Duodenal mucosa (tissue), 2 donors: ENCODE results near the gene XIRP1.

ENCODE experiments used
- H3K27ac ChIP-seq: one replicate; pipeline ENCODE4 v1.7.0; 2013; ENCODE audit warnings: low read depth, low read length
- H3K27me3 ChIP-seq, 2 donors: one replicate each; pipeline ENCODE4 v1.7.0; 2013; ENCODE audit warnings: low read length in 2 of 2, control low read depth in 1 of 2; ENCODE audit not compliant: insufficient read depth in 2 of 2, control insufficient read depth in 1 of 2
- H3K36me3 ChIP-seq, 2 donors: one replicate each; pipeline ENCODE4 v1.7.0; 2013; ENCODE audit warnings: low read length in 2 of 2, control low read depth in 1 of 2; ENCODE audit not compliant: insufficient read depth in 2 of 2, control insufficient read depth in 1 of 2
- H3K4me1 ChIP-seq, 2 donors: one replicate each; pipeline ENCODE4 v1.7.0; 2013; ENCODE audit warnings: low read length in 2 of 2, control low read depth in 1 of 2; ENCODE audit not compliant: insufficient read depth in 2 of 2, control insufficient read depth in 1 of 2
- H3K4me3 ChIP-seq, 2 donors: one replicate each; pipeline ENCODE4 v1.7.0; 2013; ENCODE audit warnings: low read length in 2 of 2, low read depth in 1 of 2
- H3K9ac ChIP-seq, 2 donors: one replicate each; pipeline ENCODE4 v1.7.0; 2013; ENCODE audit warnings: low read length in 2 of 2, low read depth in 1 of 2
- H3K9me3 ChIP-seq, 2 donors: one replicate each; pipeline ENCODE4 v1.7.0; 2013; ENCODE audit warnings: low read length in 2 of 2, control low read depth in 1 of 2; ENCODE audit not compliant: control insufficient read depth in 1 of 2

The XIRP1 gene

DNA sequence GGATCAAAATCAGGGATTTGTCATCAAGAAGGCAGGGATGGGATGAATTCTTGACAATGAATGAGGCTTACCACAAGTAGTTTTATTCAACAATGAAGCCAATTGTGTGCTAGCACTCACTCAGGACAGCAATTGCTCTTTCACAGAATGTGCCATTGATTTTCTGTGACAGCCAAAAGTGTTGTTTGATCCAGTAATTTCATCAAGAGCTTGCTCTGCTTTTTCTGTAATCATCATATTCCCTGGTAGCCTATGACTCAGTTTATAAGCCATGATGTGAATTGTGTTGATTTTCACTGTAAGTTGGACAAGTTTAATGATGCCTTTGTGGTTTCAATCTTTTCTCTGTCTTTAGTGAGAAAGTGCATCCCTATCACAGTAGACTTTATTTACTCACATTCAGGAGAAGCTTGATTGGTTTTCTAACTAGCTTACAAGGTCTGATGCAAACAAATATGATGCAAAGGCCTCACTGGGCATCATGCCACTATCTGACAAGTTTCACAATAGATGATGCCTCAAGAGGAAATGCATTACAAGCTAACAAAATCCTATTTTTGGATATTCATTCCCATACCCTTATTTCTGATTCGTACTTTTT lies 25.4 kb downstream of the XIRP1 start:
- Histone ChIP-seq H3K9me3 (no peaks in the 10 kb centered on the region), H3K4me1 (no peaks in the 10 kb centered on the region), H3K4me3 (no peak overlapping the region), H3K36me3 (no peaks in the 10 kb centered on the region), H3K27me3 (no peaks in the 10 kb centered on the region), H3K9ac (no peak overlapping the region), H3K27ac (no peak overlapping the region)

DNA sequence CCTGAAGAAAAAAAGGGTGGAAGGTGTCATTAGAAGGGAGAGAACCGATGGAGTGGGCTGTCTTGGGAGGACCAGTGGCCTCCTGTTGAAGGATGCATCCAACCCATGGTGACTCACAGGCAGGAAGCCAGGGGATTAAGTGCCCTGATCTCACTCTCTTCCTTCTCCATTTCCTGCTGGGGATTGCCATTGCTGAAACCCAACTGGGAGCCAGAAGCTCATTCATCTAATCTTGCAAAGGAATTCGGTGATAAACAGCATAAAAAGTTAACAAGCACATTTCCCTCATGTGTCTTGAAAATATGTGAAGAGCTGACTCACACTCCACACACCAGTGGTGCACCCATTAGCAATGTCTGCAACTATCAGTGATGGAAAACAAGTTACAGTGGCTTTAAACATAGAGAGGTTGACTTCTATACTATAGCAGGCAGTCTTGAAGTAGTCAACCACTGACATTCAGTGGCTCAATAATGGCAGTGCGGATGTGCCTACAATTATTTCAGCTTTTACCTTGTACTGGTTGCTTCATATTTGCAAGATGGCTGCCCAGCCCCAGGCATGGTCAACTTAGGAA lies 26.2 kb downstream of the XIRP1 start:
- Histone ChIP-seq H3K9me3 (no peaks in the 10 kb centered on the region), H3K4me1 (no peaks in the 10 kb centered on the region), H3K4me3 (no peak overlapping the region), H3K27ac (peak overlapping the region; percentile 2), H3K36me3 (no peaks in the 10 kb centered on the region), H3K9ac (no peak overlapping the region), H3K27me3 (no peaks in the 10 kb centered on the region)

DNA sequence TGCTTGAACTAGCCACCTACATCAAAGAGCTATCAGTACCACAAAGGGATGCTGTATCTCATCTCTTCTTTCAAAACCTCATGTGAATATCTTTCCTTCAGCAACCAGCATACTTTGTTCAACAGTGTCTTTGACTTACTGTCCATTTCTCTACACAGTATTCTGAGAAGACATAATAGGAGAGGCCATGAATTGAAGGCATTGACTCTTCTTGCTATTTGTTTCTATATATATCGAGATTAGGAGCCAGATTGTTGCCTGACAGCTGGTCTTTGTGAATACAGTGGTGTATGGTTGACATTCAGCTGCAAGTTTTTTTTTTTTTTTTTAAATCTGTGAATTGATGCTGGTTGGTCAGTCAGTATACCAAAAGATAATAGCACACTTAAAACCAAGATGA lies 26.9 kb downstream of the XIRP1 start:
- Histone ChIP-seq H3K27me3 (no peaks in the 10 kb centered on the region), H3K4me1 (no peaks in the 10 kb centered on the region), H3K4me3 (no peak overlapping the region), H3K9me3 (no peaks in the 10 kb centered on the region), H3K27ac (no peak overlapping the region), H3K9ac (no peak overlapping the region), H3K36me3 (no peaks in the 10 kb centered on the region)

DNA sequence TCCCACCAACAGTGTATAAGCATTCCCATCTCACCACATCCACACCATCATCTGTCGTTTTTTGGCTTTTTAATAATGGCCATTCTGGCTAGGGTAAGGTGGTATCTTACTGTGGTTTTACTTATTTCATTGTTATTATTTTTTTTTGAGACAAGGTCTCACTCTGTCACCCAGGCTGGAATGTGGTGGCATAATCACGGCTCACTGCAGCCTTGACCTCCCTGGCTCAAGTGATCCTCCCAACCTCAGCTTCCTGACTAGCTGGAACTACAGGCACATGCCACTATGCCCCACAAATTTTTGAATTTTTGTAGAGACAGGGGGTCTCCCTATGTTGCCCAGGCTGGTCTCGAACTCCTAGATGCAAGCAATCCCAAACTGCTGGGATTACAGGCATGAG lies 28.0 kb downstream of the XIRP1 start:
- Histone ChIP-seq H3K9ac (no peak overlapping the region), H3K27me3 (no peaks in the 10 kb centered on the region), H3K27ac (no peak overlapping the region), H3K4me1 (no peaks in the 10 kb centered on the region), H3K36me3 (no peaks in the 10 kb centered on the region), H3K4me3 (no peak overlapping the region), H3K9me3 (no peaks in the 10 kb centered on the region)

DNA sequence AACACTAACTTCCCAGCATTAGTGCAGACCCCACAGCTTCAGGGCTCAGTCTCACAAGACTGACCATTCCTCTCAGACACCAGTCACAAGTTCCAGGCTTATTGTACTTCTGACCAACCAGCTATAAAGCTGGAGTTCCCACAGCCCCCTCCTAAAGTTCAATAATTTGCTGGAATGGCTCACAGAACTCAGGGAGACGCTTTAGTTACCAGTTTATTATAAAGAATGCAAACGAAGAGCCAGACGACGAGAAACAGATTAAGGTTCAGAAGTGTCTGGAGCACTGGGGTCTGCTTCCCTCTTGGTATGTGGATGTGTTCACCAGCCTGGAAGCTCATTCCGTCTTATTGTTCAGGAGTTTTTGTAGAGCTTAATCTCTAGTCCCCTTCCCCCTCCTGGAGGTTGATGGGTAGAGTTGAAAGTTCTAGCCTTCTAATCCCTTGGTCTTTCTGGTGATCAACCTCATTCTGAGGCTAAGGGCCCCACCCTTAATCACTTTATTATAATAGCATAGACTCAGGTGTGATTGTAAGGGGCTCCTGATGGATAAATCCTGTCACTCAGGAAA lies 34.2 kb downstream of the XIRP1 start:
- Histone ChIP-seq H3K27me3 (no peaks in the 10 kb centered on the region), H3K4me1 (peaks cover 21 to 24% of the 10 kb centered on the region in 2 donors), H3K27ac (no peak overlapping the region), H3K9ac (no peak overlapping the region), H3K36me3 (no peaks in the 10 kb centered on the region), H3K9me3 (no peaks in the 10 kb centered on the region), H3K4me3 (no peak overlapping the region)

DNA sequence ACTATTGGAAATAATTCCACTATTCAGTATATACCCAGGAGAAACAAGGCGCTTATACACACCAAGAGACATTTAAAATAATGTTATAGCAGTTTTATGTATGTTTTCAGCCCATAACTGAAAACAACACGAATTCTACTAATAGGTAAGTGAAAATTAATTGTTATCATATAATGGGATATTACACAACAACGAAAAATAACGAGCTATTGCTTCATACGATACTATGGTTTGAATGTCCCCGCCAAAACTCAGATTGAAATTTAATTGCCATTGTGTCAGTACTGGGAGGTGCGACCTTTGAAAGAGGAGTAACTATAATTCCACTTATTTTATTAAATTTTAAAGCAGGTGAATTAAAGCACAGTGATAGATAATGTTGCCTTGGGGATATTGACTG lies 35.0 kb downstream of the XIRP1 start:
- Histone ChIP-seq H3K27me3 (no peaks in the 10 kb centered on the region), H3K27ac (no peak overlapping the region), H3K9ac (no peak overlapping the region), H3K4me3 (no peak overlapping the region), H3K4me1 (peaks cover 21 to 24% of the 10 kb centered on the region in 2 donors), H3K36me3 (no peaks in the 10 kb centered on the region), H3K9me3 (no peaks in the 10 kb centered on the region)

DNA sequence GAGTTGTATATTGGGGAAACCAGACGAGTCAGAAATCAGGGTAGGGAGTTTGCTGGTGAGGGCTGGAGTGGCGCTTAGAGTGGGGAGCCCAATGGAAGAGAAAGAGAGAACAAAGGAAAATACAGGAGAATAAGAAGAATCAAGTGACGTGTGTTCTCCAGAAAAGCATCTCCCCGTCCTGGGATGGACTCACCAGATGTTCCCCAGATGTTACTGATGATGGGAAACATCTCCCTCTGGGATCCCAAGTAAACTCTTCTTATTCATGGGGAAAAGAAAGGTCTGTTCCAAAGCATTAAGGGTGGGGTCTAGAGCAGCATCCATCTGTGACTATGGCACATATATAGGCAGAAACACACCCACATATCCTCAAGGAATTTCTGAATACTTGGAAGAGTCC lies 36.0 kb downstream of the XIRP1 start:
- no peak overlapping the region for H3K4me3 ChIP-seq

DNA sequence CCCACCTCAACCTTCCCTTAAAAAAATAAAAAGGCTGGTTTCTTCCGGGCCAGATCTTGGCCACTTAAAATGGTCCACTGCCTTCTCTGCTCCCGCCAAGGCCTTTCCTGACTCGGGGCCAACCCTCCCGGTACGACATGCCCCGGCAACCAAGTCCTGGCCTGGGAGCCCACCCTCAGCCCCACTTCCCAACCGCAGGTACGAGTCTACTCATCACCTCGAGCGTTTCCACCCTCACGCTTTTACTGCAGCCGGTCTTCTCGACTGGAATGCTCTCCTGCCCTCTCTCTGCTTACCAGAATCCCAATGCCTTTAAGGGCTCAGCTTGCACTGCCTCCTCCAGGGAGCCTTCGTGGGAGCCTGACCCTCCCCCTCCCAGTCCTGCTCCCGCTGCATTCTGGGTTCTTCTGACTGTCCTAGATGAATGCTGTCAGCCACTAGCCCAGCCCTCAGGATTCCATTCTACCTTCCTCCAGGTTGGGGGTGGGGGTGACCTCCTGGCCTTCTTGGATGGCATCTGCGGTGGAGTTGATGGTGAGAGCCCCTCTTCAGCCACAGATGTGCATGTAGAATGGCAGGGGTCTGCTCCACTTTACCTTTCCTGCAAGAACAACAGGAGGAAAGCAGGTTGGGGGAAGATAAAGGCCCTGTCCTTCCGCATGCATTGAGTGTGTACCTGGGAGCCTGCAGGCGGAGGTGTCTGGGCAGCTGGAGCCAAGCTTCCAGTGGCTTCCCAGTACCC lies 37.9 kb downstream of the XIRP1 start:
- Histone ChIP-seq H3K36me3 (no peaks in the 10 kb centered on the region), H3K9me3 (no peaks in the 10 kb centered on the region), H3K27me3 (no peaks in the 10 kb centered on the region), H3K4me1 (peaks cover 48 to 49% of the 10 kb centered on the region in 2 donors), H3K9ac (peak overlapping the region; percentile 38 to 63), H3K4me3 (peak overlapping the region; percentile 38 to 51), H3K27ac (peak overlapping the region; percentile 70)

More for the DNA sequence above, 36.0 kb downstream of the XIRP1 start:
- Histone ChIP-seq H3K4me1 (peaks cover 28 to 30% of the 10 kb centered on the region in 2 donors), H3K27ac (no peak overlapping the region), H3K36me3 (no peaks in the 10 kb centered on the region), H3K9ac (no peak overlapping the region), H3K27me3 (no peaks in the 10 kb centered on the region), H3K9me3 (no peaks in the 10 kb centered on the region)

DNA sequence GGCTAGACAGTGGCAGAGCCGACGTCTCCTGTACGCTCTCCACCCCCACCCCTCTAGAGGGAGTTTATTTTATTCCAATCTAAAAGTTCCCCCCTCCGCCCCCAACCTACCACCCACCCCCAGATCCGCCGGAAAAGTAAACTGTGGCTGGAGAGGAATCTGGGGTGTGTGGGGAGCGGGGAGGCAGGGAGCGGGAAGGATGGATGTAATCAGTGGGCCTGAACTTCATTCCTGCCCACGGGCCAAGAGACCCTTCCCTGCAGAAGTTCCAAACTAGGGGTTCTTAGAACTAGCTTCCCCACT lies 38.5 kb downstream of the XIRP1 start:
- peak overlapping the region; percentile 38 to 51 for H3K4me3 ChIP-seq
- H3K9me3 ChIP-seq: no peaks in the 10 kb centered on the region
- peaks cover 53 to 55% of the 10 kb centered on the region in 2 donors for H3K4me1 ChIP-seq
- peak overlapping the region; percentile 70 for H3K27ac ChIP-seq
- no peaks in the 10 kb centered on the region for H3K36me3 ChIP-seq
- peak overlapping the region; percentile 38 to 63 for H3K9ac ChIP-seq
- H3K27me3 ChIP-seq: no peaks in the 10 kb centered on the region
